NOMO-1 treated with dmso at 0.1 percent for 144 hours (cell line): ENCODE data around the gene DAGLA.

Source experiments
- DNase-seq: peaks from one replicate; lab custom pipeline; 2025; ENCODE audit not compliant: unreplicated experiment; lab: John Stamatoyannopoulos, UW

DAGLA gene

DNA sequence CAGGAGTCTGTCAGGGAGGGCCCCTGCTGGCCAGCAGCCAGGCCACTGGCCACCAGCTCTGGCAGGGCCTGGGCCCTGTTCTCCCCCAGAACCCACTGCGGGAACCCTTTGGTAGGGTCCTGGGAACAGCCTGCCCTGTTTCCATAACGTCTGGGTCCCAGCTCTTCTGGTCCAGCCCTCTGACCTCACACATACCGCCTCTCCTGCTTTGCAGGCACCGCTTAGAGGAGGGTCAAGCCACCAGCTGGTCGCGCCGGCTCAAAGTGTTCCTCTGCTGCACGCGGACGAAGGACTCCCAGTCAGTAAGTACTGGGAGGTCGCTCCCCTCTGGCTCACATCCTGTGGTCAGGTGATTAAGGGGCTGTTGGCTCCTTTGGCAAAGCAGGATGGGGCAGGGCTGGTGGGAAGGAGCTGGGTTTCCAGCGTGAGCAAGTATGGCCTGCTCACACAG lies 45.6 kb downstream of the DAGLA start:
- DNase-seq: no peak

DNA sequence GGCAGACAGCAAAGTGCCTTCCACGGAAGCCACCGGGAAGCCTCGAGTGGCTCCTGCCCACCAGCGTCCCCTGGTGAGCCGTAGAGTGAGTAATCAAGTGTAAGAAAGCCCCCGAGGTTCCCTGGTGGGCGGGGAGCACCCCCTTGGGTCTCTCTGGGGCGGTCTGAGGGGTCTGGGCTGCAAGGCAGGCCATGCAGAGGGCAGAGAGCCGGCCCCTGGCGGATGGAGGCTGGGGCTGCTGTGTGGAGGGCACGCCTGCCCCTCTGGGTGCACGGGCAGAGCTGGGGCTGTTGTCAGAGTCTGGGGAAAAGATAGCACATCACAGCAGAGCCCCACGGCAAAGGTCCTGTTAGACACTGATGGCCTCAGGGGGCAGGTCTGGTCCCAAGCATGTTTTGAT lies 46.6 kb downstream of the DAGLA start:
- no peak for DNase-seq

DNA sequence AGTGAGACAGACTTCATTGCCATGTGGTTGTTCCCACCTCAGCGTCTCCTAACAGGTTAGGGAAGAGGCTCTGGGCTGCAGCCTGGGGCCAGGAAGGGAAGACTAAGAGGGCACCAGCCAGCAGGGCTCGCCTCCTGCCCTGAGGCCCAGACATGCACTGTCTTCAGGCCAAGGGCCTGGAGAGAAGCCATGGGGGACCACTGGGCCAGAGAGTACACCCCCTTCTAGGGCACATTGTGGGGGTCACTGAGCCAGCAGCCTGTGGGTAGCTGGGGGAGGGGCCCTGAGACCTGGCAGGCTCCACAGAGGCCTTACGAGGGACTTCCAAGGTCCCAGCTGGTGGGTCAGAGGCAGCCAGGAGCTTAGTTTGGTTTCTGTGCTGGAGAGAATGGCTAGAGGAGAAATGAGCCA lies 47.2 kb downstream of the DAGLA start:
- DNase-seq: no peak

DNA sequence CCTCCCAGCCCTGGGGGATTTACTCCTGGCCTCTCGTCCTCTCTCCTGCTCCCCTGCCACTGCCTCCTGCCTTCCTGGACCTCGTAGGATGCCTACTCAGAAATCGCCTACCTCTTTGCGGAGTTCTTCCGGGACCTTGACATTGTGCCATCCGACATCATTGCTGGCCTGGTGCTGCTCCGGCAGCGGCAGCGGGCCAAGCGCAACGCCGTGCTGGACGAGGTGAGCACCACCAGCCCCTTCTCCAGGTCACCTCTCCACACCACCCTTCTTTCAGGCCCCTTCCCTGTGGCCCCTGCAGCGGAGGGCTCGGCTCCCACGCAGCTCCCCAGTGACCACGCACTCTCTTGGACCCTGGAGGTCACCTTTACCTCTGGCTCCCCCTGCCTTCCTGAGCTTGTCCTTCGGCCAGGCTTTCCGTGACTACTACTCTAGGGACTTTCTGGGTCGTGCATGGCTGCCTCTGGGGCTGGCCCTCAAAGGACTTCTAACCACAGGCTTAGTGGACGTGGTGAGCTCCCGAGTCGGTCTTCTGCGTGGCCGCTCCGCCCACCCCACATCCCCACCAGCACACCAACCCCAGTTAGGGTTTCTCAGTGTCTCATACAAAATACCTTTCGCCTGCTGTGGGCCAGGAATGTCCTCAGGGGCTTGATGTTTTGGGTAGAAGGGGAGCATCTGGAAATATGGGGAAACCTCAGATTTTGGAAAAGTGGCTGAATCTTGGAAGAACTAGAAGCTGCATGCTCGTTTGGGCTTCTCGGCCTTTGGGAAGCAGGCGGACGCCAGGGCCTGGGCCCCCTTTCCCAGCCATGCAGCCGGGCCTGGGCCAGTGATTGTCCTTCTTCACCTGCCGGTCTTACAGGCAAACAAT lies 48.1 kb downstream of the DAGLA start:
- DNase-seq: no peak

DNA sequence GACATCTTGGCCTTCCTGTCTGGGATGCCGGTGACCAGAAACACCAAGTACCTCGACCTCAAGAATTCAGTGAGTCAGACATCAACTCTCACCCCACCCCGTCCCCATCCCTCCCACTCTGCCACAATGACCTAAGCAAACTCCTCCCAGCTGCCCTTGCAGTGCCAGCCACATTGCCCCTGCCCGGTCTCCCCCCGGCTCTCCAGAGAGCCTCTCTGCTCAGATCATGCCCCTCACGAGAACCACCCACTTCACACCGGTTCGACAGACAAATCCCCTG lies 48.7 kb downstream of the DAGLA start:
- DNase-seq: no peak

DNA sequence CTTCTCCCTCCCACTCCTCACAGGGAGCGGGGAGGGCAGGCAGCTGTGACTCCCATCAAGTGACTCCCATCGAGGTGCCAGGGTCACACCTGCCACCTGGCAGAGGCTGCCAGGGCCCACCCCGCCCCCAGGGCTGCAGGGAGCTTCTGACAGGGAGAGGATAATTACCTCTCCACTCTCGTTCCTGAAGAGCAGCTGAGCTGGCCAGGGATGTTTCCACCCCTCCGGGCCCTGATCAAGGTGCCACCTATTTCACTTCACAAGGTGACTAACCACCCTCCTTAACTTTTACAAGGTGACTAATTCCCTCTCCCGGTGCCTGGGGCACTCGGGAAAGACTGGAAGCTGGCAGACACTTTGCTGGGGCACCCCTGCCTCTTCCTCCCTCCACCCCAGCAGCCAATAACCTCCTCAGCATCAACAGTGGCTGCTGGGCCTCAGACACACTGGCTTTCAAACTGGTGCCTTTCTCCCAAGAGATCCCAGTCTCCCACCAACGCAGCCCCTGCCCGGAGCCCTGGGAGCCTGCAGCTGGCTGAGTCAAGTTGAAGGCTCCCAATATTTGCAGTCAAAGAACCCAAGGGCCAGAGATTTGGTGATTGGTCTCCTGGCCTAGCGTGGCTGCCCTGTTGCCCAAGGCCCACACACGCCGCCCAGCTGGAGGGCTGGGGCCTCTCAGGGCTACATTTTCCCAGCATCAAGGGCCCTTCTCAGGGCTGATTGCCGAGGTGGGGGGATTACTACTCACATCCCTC lies 50.2 kb downstream of the DAGLA start:
- DNase-seq: no peak

DNA sequence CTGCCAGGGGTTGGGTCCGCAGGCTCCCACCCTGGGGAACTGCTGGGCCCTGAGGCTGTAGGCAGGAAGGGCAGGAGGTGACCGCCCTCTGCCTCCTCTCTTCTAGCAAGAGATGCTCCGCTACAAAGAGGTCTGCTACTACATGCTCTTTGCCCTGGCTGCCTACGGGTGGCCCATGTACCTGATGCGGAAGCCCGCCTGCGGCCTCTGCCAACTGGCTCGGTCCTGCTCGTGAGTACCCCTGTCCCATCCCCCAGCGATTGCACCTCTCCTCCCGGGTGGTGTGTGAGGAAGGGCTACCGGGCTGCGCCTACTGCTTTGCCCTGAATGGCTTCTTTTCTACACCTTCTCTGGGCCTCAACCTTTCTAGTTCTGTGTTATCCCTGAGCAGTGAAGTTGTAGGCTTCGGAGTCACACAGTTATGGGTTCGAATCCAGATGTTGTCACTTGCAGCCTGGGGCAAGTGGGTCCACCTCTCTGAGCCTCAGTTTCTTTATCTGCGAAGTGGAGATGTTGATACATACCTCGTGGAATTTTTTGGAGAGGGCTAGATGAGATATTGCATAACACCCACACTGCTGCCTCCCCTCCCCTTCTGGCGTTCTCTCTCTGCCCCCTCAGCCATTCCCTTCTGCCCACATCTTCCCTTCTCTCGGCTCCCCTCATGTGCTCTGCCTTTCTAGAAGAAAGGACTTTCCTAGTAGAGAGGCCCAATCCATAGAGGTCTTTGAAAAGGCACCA lies 51.2 kb downstream of the DAGLA start:
- no peak for DNase-seq

DNA sequence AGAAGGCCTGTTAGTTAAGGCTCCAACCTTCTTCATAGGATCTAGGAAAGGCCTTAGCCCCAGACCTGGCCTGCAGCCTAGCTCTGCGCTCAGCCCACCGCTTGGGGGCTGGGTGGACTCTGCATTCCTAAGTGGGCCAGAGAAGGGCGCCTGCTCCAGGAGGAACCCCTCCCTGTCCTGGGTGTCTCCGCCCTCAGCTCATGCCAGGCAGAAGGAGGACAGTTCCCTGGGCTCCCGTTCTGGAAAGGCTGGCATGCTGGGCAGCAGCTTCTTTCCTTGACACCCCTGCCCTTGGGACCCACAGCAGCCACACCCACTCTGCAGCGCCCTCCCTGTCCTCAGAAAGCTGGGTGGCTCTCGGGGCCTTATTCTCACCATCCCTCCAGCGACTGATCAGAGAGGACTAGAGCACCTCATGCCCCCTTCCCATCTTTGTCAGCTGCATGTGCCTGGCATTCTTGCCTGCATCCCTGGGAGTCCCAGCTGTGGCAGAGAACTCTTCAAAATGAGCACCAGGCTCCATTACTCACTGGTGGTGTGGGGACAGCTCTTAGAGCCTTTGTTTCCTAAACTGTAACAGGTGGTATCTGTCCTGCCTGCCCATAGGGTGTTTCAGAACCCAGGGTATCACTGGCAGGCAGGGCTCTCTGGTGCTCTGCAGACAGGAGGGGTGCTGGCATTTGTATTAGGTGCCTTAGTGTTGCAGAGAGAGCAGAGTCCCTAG lies 51.9 kb downstream of the DAGLA start:
- no peak for DNase-seq

DNA sequence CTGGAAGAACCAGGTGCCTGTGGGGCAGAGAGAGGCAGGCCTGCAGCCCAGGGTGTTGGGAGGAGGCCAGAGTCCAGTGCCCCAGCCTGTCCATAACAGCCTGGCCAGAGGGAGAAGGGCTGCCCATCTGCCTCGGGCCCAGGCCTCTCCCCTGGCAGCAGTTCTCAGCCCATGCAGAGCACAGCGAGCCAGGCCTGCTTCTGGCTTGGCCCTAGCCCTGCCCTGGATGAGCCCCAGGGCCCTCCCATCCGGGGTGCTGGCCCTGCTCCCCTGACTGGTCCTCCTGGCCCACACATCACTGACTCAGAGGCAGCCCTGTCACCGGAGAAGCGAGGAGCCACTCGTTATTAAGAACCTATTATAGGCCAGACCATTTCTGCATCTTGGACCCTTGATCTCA lies 52.5 kb downstream of the DAGLA start:
- no peak for DNase-seq

DNA sequence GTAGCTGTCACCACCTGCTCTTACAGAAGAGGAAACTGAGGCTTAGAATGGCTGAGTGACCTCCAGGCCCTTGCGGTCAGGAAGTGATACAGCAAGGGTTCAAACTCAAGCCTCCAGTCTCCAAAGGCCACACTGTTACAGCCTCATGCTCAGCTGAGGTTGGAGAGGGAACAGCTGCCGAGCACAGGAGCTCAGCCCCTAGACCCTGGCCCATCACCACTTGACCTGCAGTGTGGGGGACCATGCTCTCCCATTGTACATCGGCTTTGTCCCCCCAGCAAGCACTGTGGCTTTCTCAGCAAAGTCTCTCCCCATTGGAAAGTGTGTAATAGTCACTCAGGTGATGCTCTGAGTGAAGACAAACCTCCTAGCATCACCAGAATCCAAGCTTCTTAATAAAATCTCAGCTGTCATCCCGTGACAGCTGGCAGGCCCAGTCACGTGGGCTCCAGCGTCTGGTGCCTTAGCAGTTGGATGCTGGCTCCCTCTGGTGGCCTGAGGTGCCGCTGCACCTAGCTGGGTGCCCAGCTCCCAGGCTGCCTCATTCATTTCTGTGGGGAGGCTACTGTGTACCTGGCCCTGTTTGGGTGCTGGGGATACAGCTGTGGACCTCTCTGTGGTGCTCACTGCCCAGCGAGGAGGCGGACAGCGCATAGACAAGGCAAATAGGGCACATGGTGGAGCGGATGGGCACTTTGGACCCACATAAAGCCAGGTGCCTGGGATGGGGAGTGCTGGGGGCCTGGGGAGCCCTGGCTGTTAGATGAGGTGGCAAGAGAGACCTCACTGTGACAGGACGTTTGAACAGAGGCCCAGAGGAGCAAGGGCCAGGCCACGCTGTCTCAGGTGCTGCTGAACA lies 53.2 kb downstream of the DAGLA start:
- peak; percentile 68 for DNase-seq

DNA sequence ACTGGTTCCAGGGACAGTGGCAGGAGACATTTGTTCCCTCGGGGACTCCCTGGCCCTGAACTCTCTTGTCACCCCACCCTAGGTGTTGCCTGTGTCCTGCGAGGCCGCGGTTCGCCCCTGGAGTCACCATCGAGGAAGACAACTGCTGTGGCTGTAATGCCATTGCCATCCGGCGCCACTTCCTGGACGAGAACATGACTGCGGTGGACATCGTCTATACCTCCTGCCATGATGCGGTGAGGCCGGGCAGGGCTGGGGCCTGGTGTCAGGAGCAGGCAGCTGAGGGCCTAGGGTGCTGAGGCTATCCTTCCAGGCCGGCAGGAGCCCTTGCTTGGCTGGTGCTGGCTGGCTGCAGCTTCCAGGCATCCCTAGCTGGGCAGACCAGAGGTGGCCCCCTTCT lies 54.6 kb downstream of the DAGLA start:
- DNase-seq: no peak

DNA sequence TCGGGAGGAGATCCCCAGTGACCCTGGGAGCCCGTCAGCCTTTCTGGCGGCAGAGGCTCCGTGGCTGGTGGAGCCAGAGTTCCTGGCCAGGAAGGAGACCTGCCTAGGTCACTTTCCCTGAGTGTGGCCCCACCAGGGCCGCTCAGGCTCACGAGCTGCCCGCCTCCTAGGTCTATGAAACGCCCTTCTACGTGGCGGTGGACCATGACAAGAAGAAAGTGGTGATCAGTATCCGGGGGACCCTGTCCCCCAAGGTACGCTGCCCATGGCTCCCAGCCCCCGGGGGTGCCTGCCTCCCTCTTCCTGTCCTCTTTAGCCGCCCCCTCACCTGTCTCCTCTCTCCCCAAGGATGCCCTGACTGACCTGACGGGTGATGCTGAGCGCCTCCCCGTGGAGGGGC lies 55.2 kb downstream of the DAGLA start:
- no peak for DNase-seq

DNA sequence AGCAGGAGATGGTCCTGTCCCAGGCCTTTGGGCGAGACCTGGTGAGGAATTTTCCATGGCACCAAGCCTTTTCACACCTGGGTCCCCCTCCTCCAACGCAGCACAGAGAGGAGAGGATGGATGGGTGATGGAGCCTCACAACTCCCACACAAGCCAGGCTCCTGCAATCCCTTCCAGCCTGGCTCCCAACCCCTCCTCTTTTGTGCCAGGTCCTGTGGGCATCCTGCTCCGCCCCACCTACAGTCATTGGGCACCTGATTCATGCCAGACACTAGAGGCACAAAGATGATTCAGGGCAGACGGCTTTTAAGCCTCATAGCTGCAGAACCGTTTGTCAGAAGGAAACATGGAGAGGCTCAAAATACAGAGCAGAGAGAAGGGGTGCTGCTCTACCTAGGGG lies 56.1 kb downstream of the DAGLA start:
- no peak for DNase-seq

DNA sequence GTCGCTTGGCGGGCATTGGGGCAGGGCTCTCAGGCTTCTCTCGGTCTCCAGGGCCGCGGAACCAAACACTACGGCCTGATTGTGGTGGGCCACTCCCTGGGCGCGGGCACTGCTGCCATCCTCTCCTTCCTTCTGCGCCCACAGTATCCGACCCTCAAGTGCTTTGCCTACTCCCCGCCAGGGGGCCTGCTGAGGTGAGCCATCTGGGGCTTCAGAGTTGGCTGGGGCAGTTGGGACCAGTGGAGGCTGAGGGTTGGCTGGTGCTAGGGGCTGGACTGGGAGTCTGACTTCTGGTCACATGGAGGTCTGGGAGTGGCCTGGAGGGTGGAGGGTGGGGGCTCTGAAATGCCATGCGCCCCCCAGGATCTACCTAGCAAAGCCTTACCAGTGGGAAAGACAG lies 56.9 kb downstream of the DAGLA start:
- DNase-seq: no peak

DNA sequence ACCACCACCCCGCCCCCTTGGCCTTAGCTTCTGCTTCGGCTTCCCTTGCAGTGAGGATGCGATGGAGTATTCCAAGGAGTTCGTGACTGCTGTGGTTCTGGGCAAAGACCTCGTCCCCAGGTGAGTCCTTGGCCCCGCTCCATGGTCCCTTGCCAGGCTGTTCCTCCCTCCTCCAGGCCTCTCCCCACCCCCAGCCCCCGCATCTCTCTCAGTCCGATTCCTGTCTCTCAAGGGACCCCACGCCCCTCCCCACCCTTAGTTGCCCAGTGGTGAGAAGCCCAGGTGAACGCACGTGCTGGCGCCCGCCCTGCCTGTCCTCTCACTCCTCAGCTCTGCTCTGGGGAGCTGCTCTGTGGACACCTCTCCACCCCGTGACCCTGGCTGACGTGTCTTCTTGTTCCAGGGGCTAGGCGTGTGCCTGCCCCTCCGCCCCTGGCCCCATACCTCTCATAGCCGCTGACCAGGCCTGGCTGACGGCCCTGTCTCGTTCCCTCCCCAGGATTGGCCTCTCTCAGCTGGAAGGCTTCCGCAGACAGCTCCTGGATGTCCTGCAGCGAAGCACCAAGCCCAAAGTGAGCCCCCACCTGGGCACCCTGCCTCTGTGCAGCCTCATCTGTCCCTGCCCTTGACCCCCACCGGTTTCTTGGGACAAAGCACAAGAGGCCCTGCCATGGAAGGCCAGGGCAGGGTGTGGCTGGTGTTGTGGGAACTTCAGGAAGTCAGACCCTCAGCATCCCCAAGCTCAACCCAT lies 57.6 kb downstream of the DAGLA start:
- DNase-seq: no peak

DNA sequence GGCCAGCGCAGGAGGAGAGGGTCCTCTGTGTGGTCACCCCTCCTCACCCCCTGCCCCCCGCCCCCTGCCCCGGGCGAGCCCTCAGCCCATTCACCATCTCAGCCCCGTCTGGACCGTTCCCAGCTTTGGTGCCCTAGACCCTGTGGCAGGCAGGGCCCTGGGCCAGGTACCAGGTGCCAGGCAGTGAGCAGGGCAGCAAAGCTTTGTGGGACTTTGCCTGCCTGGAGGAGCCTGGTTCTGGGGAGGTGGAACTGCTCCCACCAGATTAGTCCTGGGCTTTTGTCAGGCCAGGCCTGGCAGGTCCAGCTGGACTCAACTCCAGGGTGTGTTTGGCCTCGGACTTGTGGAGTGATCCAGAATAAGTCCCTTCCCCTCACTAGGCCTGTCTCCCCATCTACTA lies 58.6 kb downstream of the DAGLA start:
- no peak for DNase-seq

DNA sequence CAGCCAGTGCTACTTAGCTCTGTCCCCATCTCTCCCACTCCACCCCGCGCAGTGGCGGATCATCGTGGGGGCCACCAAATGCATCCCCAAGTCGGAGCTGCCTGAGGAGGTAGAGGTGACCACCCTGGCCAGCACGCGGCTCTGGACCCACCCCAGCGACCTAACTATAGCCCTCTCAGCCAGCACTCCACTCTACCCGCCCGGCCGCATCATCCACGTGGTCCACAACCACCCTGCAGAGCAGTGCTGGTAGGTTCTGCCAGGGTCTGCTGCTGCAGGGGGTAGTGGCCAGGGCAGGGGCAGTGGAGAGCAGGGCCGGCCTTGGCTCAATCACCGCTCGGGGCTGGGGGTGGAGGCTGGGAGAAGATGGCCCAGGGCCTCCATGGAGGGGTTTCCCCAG lies 59.2 kb downstream of the DAGLA start:
- no peak for DNase-seq

DNA sequence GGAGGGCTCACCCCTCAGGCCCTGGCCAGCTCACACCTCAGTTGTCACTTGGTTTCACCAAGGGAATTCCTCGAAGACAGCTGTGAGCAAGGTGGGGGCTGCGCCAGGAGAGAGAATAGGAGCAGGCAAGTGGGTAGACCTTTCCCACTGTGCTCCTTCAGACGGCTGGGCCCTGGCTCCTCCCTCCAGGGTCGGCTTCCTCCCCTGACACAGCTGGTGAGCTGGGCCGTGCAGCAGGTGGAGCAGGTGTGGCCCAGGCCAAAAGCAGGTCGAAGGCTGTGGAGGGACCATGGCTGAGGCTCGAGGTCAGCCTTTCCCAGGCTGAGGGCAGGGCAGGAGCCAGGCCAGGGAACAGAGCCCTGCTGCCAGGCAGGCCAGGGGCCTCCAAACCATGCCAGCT lies 59.8 kb downstream of the DAGLA start:
- no peak for DNase-seq

DNA sequence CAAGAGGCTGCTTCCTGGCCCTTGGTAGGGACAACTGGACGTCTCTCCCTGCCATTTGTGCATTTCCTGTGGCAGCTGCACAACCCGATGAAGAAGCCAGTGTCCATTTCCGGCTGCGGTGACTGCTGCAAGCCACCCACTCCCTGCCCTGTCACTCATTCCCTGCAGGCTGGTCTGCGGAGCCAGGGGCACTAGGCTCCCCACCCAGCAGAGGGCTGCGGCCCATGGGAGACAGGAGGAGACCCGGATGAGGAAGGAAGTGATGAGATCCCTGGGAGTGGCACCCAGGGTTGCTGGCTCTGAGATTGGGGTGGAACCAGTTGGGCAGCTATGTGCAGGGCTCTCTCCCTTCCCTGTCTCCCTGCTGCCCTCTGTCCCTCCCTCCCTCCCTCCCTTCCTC lies 62.2 kb downstream of the DAGLA start:
- peak; percentile 13 for DNase-seq
